SU-DHL-6 (cell line): ENCODE results near the gene COPZ1.

Source experiments
- H2AFZ ChIP-seq: fragments of 200-600 bp; sonication (generic); 2 replicates; pipeline ENCODE4 v1.6.1; 2014; ENCODE audit warnings: low read depth, mild to moderate bottlenecking, moderate library complexity, mixed read lengths, antibody characterized with exemption, low read length; ENCODE audit not compliant: severe bottlenecking
- H3F3A ChIP-seq: fragments of 200-600 bp; shearing (Covaris generic); 2 replicates; pipeline ENCODE4 v1.6.0; 2016; ENCODE audit warnings: antibody characterized with exemption, mild to moderate bottlenecking; ENCODE audit not compliant: insufficient read depth
- H3K27ac ChIP-seq: fragments of 200-600 bp; sonication (generic); 2 replicates; pipeline ENCODE4 v1.5.1; 2016; ENCODE audit warnings: low read depth, mild to moderate bottlenecking, low read length, moderate library complexity, mixed read lengths
- H3K27me3 ChIP-seq: fragments of 200-600 bp; sonication (generic), shearing (Covaris generic); 2 replicates; pipeline ENCODE4 v1.6.0; 2014; ENCODE audit warnings: mild to moderate bottlenecking, low read length
- H3K36me3 ChIP-seq: fragments of 200-600 bp; sonication (generic); 2 replicates; pipeline ENCODE4 v1.6.1; 2014; ENCODE audit warnings: mild to moderate bottlenecking, low read length, mixed read lengths
- H3K4me2 ChIP-seq: fragments of 300-600, 200-600 bp; shearing (Covaris generic), sonication (generic); 2 replicates; pipeline ENCODE4 v1.6.0; 2014; ENCODE audit warnings: low read length, low read depth, mild to moderate bottlenecking; ENCODE audit not compliant: poor library complexity, severe bottlenecking
- H3K4me3 ChIP-seq: fragments of 200-600 bp; sonication (generic); 2 replicates; pipeline ENCODE4 v1.5.1; 2014; ENCODE audit warnings: antibody characterized with exemption, low read length, mild to moderate bottlenecking, mixed read lengths; ENCODE audit not compliant: insufficient read depth, poor library complexity, severe bottlenecking
- H3K79me2 ChIP-seq: fragments of 200-600 bp; sonication (generic); 2 replicates; pipeline ENCODE4 v1.6.1; 2014; ENCODE audit warnings: mild to moderate bottlenecking, low read length, moderate library complexity; ENCODE audit not compliant: insufficient read depth
- H3K9ac ChIP-seq: fragments of 200-600 bp; sonication (generic); 2 replicates; pipeline ENCODE4 v1.7.0; 2014; ENCODE audit warnings: mild to moderate bottlenecking, low read length
- H3K9me2 ChIP-seq: fragments of 200-600 bp; sonication (generic); replicated peaks from 2 replicates; pipeline ENCODE4 v1.6.1; 2014; ENCODE audit warnings: low read length; ENCODE audit not compliant: insufficient read depth
- H3K9me3 ChIP-seq: fragments of 200-600 bp; sonication (generic); 2 replicates; pipeline ENCODE4 v1.6.1; 2014; ENCODE audit warnings: low read length, mixed read lengths; ENCODE audit not compliant: insufficient read depth
- H4K20me1 ChIP-seq: fragments of 200-600 bp; sonication (generic); 2 replicates; pipeline ENCODE4 v1.6.1; 2014; ENCODE audit warnings: low read depth, mild to moderate bottlenecking, antibody characterized with exemption, low read length, moderate library complexity, mixed read lengths
- EZH2phosphoT487 ChIP-seq: fragments of 200-600 bp; sonication (generic), shearing (Covaris generic); conservative IDR thresholded peaks from 2 replicates; pipeline ENCODE4 v1.6.1; 2018; ENCODE audit warnings: mild to moderate bottlenecking, antibody characterized with exemption, low read length, moderate library complexity, mixed read lengths
- TF ChIP-seq, protein P1 (sequence below): fragments of 200-600 bp; sonication (generic); IDR thresholded peaks from one replicate; pipeline ENCODE4 v1.5.1; 2017; ENCODE audit warnings: antibody characterized with exemption, mild to moderate bottlenecking, low read length, moderate library complexity; ENCODE audit not compliant: insufficient read depth, poor library complexity, severe bottlenecking

The COPZ1 gene

DNA sequence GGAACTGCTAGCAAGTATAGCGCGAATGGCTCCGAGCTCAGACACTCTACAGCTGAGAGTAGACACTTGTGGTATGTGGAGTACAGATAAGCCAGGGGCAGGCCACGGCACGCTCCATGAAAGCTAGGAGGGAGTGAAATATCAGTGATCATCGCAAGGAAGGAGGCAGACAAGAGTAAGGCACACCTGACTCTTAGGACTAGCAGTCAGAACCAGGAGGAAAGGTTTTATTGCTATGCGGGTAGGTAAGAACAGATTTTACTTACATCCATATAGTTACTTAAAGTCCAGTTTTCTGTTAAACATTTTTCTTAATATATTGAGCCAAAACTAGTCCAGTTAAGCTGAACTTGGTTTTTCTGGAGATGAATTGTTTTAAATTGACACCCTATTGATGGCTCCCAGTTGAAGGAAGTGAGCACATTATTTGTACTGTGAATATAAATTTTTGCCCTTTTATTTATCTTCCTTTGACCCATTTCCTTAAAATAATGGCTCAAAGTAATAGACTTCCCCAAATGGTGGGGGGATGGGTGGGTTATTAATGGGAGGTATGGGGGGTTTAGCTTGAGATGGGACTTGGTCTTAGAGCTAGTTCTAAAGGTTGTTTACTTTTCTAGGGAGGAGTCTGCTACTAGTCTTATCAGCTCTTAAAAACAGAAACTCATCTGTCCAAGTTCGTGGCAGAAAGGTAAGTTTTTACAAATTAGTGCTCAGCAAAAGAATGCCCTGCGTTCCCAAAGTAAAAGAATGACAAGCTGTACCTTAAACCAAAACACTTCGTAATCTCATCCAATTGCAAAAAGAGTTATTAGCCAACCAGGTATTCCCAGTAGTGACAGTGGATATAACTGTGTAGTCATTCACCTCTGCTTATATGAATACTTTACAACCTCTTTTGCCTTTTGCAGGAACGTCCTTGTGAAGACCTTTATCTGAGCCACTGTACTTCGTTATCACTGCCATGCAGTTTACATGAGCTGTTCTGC is 38.6 kb upstream of the COPZ1 start:
- Histone ChIP-seq H3K27ac (no peak overlapping the region), H3F3A (peaks cover 93% of the 10 kb centered on the region), H3K9me3 (no peaks in the 10 kb centered on the region), H3K36me3 (peaks cover 62% of the 10 kb centered on the region), H2AFZ (no peak overlapping the region), H3K4me2 (no peak overlapping the region), H3K79me2 (peaks cover 24% of the 10 kb centered on the region), H3K27me3 (no peaks in the 10 kb centered on the region), H3K4me3 (no peak overlapping the region), H3K9ac (no peak overlapping the region), H4K20me1 (peaks cover 40% of the 10 kb centered on the region), H3K9me2 (no peaks in the 10 kb centered on the region)
- TF ChIP-seq, protein P1, sequence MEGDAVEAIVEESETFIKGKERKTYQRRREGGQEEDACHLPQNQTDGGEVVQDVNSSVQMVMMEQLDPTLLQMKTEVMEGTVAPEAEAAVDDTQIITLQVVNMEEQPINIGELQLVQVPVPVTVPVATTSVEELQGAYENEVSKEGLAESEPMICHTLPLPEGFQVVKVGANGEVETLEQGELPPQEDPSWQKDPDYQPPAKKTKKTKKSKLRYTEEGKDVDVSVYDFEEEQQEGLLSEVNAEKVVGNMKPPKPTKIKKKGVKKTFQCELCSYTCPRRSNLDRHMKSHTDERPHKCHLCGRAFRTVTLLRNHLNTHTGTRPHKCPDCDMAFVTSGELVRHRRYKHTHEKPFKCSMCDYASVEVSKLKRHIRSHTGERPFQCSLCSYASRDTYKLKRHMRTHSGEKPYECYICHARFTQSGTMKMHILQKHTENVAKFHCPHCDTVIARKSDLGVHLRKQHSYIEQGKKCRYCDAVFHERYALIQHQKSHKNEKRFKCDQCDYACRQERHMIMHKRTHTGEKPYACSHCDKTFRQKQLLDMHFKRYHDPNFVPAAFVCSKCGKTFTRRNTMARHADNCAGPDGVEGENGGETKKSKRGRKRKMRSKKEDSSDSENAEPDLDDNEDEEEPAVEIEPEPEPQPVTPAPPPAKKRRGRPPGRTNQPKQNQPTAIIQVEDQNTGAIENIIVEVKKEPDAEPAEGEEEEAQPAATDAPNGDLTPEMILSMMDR: no peak
- no peak for TF ChIP-seq EZH2phosphoT487

DNA sequence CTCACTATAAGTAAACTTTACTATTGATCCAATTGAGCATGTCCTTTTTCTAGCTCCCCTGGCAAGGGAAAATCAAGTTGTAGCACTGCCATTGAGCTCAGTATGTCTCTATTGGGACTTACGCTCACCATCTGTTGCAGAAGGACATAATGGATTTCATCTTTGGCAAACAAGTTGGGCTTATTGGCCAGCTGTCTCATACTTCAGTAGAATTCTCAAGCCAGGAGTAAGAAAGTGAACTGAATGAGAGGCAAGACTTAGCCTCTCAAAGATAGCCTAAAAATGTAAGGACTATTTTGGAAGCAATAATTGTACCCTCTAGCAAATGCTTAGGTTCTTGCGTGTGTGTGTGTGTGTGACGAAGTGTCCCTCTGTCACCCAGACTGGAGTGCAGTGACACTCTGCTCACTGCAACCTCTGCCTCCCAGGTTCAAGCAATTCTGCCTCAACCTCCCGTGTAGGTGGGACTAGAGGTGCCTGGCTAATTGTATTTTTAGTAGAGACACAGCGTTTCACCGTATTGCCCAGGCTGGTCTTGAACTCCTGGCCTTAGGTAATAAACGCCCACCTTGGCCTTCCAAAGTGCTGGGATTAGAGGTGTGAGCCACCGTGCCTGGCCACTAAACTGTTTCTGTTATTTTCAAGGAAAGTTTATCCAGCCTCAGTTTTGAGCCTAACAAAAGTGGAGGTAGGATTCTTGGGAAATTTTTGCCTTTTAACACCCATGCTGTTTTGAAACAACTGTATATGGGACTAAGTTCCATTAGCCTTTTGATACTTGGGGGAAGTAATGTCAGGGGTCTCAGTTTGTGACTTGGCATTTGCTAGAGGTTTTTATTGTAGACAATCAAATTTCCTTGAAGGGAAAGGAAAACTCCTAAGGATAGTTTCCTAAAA is 37.4 kb upstream of the COPZ1 start:
- TF ChIP-seq, protein P1: no peak
- no peak for TF ChIP-seq EZH2phosphoT487
- Histone ChIP-seq H2AFZ (no peak overlapping the region), H3K9me3 (no peaks in the 10 kb centered on the region), H4K20me1 (peaks cover 36% of the 10 kb centered on the region), H3K36me3 (peaks cover 50% of the 10 kb centered on the region), H3K27me3 (no peaks in the 10 kb centered on the region), H3K27ac (peak overlapping the region; percentile 7; the same call in 1 of the 2 replicates), H3K4me3 (no peak overlapping the region), H3K9me2 (no peaks in the 10 kb centered on the region), H3K79me2 (peaks cover 13% of the 10 kb centered on the region), H3K4me2 (no peak overlapping the region), H3K9ac (no peak overlapping the region), H3F3A (peaks cover 83% of the 10 kb centered on the region)

DNA sequence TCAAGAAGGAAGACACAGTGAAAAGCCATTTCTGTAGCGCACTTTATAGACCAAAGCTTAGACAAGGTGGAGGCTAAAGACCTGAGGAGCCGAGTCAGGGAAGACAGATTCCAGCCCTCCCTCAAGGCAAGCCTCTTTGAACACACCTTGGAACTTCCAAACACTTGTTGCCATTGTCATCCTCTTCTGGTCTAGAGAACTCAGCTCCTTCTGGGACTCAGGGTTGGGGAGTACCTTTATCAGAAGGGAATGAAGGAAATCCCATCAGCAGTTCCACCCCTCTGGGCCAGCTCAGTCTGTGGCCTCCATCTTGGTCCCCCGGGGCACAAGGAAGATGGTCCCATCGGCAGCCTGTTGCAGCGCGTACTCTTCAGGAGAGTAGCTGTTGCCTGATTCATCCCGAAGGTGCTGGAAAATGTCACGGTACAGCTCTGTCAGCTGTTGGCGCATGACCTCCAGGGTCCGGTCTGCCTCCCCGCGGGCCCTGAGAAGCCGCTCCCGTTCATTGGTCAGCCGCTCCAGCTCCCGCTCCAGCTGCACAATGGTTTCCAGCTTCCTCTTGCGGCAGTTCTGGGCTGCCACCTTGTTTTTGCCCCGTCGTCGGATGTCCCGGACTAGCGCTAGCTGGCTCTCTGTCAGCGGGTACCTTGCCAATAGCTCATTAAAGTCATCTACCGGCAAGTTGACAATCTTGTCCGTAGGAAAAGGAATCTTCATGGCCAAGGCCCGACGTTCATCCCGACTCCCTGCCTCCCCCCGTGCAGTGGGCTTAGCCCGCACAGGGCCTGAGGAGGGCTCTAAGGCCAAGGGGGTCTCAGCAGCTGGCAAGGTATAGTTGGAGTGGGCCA is 32.6 kb upstream of the COPZ1 start:
- Histone ChIP-seq H3K27me3 (no peaks in the 10 kb centered on the region), H3K4me2 (no peak overlapping the region), H3K9me2 (no peaks in the 10 kb centered on the region), H3K9ac (no peak overlapping the region), H2AFZ (no peak overlapping the region), H3K4me3 (no peak overlapping the region), H3K79me2 (no peaks in the 10 kb centered on the region), H3F3A (peaks cover 36% of the 10 kb centered on the region), H3K36me3 (peaks cover 8% of the 10 kb centered on the region; the same call in 1 of the 2 replicates), H4K20me1 (no peaks in the 10 kb centered on the region), H3K27ac (no peak overlapping the region), H3K9me3 (no peaks in the 10 kb centered on the region)
- TF ChIP-seq, protein P1: no peak
- TF ChIP-seq EZH2phosphoT487: no peak
